ENCODE measurements around the gene PAK6.

- TF ChIP-seq CTCF (IDR thresholded peaks at IDR 0.05; ENCODE audit: low read length): no peak
- TF ChIP-seq EZH2 (IDR thresholded peaks at IDR 0.05; ENCODE audit: borderline replicate concordance, low read length): no peak
Measured at GRCh38 chr15:40305281-40305680, 66.4 kb downstream of the PAK6 start.

All from OCI-LY1 (cell line).